HCT116 (cell line): ENCODE measurements around the gene OR2T1. TPM values are rescaled to one million over a fixed set of nuclear protein-coding genes. Genes with fewer than 3 reads are reported as not detected.
"Not testable (repeated sequence)": the region's sequence is repeated elsewhere in the genome, so short reads cannot be mapped to it uniquely, and the experiment has no call there.

Source experiments
- ATAC-seq: fragments of 200-7000 bp; cut with Tn5 transposase; 2 replicates; pipeline ENCODE4 v1.9.1; 2020; ENCODE audit warnings: mild to moderate bottlenecking, moderate library complexity
- BruUV-seq: library from RNA; stranded (reverse); fragments of 400-500 nt; replicated peaks from 2 replicates; lab custom pipeline; 2021; lab: Mats Ljungman, UMichigan
- CTCF ChIA-PET: fragments of 300-600 bp; sonication (Branson Sonifier 250); formaldehyde crosslinking; loops from one replicate; lab custom pipeline; 2021; ENCODE audit warnings: antibody characterized with exemption; lab: Charles Lee
- POLR2A ChIA-PET: fragments of 300-600, 350-600 bp; sonication (Branson Sonifier 250); formaldehyde crosslinking; loops from one replicate; lab custom pipeline; 2021; ENCODE audit warnings: antibody characterized with exemption; lab: Charles Lee
- RAD21 ChIA-PET, 2 experiments: fragments of 300-600 bp; sonication (Branson Sonifier 250); formaldehyde crosslinking; loops; one replicate each; lab custom pipeline; 2023; ENCODE audit warnings: low total read pairs in 2 of 2; ENCODE audit not compliant: uncharacterized antibody in 2 of 2, unreplicated experiment in 2 of 2, low non-redundant PET in 1 of 2; lab: Charles Lee
- DNase-seq: peaks from one replicate; pipeline ENCODE4 v3.0.0-alpha.2; 2010; ENCODE audit warnings: low read depth, low spot score
- H2AFZ ChIP-seq: fragments of 200-600 bp; shearing (Covaris generic), sonication (generic); 2 replicates; pipeline ENCODE4 v1.6.1; 2017; ENCODE audit warnings: low read depth, mixed run types, mixed read lengths, antibody characterized with exemption, low read length; ENCODE audit not compliant: poor library complexity, severe bottlenecking
- H3K27ac ChIP-seq: 2 replicates; pipeline ENCODE4 v1.5.1; 2012; ENCODE audit warnings: low read depth, low read length
- H3K27me3 ChIP-seq: fragments of 200-600 bp; sonication (generic); 2 replicates; pipeline ENCODE4 v1.6.1; 2016; ENCODE audit warnings: mixed run types, low read length, mixed read lengths; ENCODE audit not compliant: insufficient read depth
- H3K36me3 ChIP-seq, 2 experiments: fragments of 200-500 bp in 1 of 2; fragments of 200-600 bp in 1 of 2; sonication (Bioruptor generic) in 1 of 2; sonication (generic) in 1 of 2; 2 replicates each; pipeline versions ENCODE4 v1.5.1 to v1.6.1; 2014 to 2016; ENCODE audit warnings: low read length in 2 of 2, inconsistent platforms in 1 of 2, mixed read lengths in 1 of 2, mixed run types in 1 of 2; ENCODE audit not compliant: insufficient read depth in 2 of 2, control insufficient read depth in 1 of 2
- H3K4me1 ChIP-seq, 2 experiments: fragments of 200-600 bp in 1 of 2; sonication (generic) in 1 of 2; 2 replicates each; pipeline versions ENCODE4 v1.5.1 to v1.6.1; 2012 to 2017; ENCODE audit warnings: low read length in 2 of 2, inconsistent platforms in 1 of 2, mild to moderate bottlenecking in 1 of 2, mixed read lengths in 1 of 2, mixed run types in 1 of 2, moderate library complexity in 1 of 2; ENCODE audit not compliant: insufficient read depth in 2 of 2, control insufficient read depth in 1 of 2
- H3K4me2 ChIP-seq: fragments of 200-600 bp; sonication (generic); 2 replicates; pipeline ENCODE4 v1.6.1; 2017; ENCODE audit warnings: mixed run types, low read length, mixed read lengths
- H3K4me3 ChIP-seq, 2 experiments: fragments of 200-600 bp in 1 of 2; sonication (generic) in 1 of 2; replicated peaks in 1 of 2; 2 replicates each; pipeline ENCODE4 v1.5.1; 2011 to 2016; ENCODE audit warnings: low read length in 2 of 2, control low read depth in 1 of 2, low read depth in 1 of 2, mild to moderate bottlenecking in 1 of 2, mixed read lengths in 1 of 2, mixed run types in 1 of 2
- H3K79me2 ChIP-seq: fragments of 200-600 bp; sonication (generic); 2 replicates; pipeline ENCODE4 v1.6.1; 2017; ENCODE audit warnings: mild to moderate bottlenecking, mixed run types, low read length, moderate library complexity, mixed read lengths; ENCODE audit not compliant: insufficient read depth
- H3K9ac ChIP-seq: fragments of 200-600 bp; sonication (generic); 2 replicates; pipeline ENCODE4 v1.6.1; 2016; ENCODE audit warnings: low read length, mixed read lengths
- H3K9me2 ChIP-seq: fragments of 200-600 bp; sonication (generic), shearing (Covaris generic); 2 replicates; pipeline ENCODE4 v1.6.1; 2017; ENCODE audit warnings: mixed run types, mild to moderate bottlenecking, moderate library complexity; ENCODE audit not compliant: insufficient read depth
- H3K9me3 ChIP-seq, 2 experiments: fragments of 200-500 bp in 1 of 2; fragments of 200-600 bp in 1 of 2; sonication (Bioruptor generic) in 1 of 2; sonication (generic) in 1 of 2; 2 replicates each; pipeline ENCODE4 v1.6.1; 2014 to 2017; ENCODE audit warnings: low read length in 2 of 2, mixed read lengths in 2 of 2, inconsistent platforms in 1 of 2, low read depth in 1 of 2, mild to moderate bottlenecking in 1 of 2, mixed run types in 1 of 2, moderate library complexity in 1 of 2; ENCODE audit not compliant: control insufficient read depth in 1 of 2, insufficient read depth in 1 of 2
- H4K20me1 ChIP-seq: fragments of 200-600 bp; sonication (generic), shearing (Covaris generic); 2 replicates; pipeline ENCODE4 v1.6.1; 2017; ENCODE audit warnings: mixed run types, mild to moderate bottlenecking, moderate library complexity; ENCODE audit not compliant: insufficient read depth
- intact Hi-C: fragments of 100-400 bp; cut with micrococcal nuclease; formaldehyde crosslinking; loops from 2 replicates; pipeline ENCODE4 v1.10.0; 2022
- total RNA-seq: library from RNA; stranded (reverse); gene quantifications from one replicate; pipeline ENCODE4 v1.2.1, GENCODE V29; 2021; ENCODE audit not compliant: unreplicated experiment

The OR2T1 gene
- total RNA-seq, 1 experiment from 2014 or later: not detected

GRCh38 chr1:248450466-248451145 is 47.8 kb downstream of the OR2T1 start:
- H3K4me2 ChIP-seq, CTCF ChIA-PET, ATAC-seq, DNase-seq, H3K9me3 ChIP-seq, H3K4me3 ChIP-seq, H3K4me1 ChIP-seq, BruUV-seq, H4K20me1 ChIP-seq, H3K79me2 ChIP-seq, H3K9ac ChIP-seq, H3K9me2 ChIP-seq, H3K27ac ChIP-seq, H2AFZ ChIP-seq, POLR2A ChIA-PET, RAD21 ChIA-PET, H3K36me3 ChIP-seq, H3K27me3 ChIP-seq, intact Hi-C loops: not testable (repeated sequence)

- H3K9ac ChIP-seq, H3K4me3 ChIP-seq, intact Hi-C loops, POLR2A ChIA-PET, H3K27ac ChIP-seq, H3K79me2 ChIP-seq, H3K9me3 ChIP-seq, H3K9me2 ChIP-seq, H3K27me3 ChIP-seq, BruUV-seq, H2AFZ ChIP-seq, DNase-seq, H4K20me1 ChIP-seq, H3K4me1 ChIP-seq, ATAC-seq, CTCF ChIA-PET, H3K36me3 ChIP-seq, H3K4me2 ChIP-seq, RAD21 ChIA-PET: not testable (repeated sequence)
Measured at GRCh38 chr1:248453619-248454018, 50.8 kb downstream of the OR2T1 start.

GRCh38 chr1:248455045-248455444 is 52.2 kb downstream of the OR2T1 start:
- intact Hi-C loops: loop anchor here (5.0 kb wide), 1 partner anchor 177 kb away; no protein-coding TSS in a partner anchor
- H3K9ac ChIP-seq, H3K36me3 ChIP-seq, ATAC-seq, H3K9me2 ChIP-seq, H2AFZ ChIP-seq, H3K27me3 ChIP-seq, H4K20me1 ChIP-seq, RAD21 ChIA-PET, H3K27ac ChIP-seq, H3K79me2 ChIP-seq, DNase-seq, BruUV-seq, H3K4me1 ChIP-seq, CTCF ChIA-PET, H3K4me3 ChIP-seq, H3K4me2 ChIP-seq, H3K9me3 ChIP-seq, POLR2A ChIA-PET: not testable (repeated sequence)

DNA sequence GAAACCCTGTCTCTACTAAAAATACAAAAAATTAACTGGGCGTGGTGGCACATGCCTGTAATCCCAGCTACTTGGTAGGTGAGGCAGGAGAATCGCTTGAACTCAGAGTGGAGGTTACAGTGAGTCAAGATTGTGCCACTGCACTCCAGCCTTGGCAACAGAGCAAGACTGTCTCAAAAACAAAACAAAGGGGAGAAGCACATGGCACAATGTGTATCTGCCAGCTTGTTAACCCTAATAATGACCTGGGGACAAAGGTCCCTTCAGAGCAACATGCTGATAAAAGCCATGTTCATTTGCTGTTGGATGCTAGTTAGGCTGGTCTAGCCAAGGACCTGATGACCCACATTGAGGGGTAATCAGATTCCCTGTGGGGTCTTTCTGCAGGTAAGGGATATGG is 53.8 kb downstream of the OR2T1 start:
- ATAC-seq, DNase-seq, H3K9me2 ChIP-seq, BruUV-seq, H3K4me2 ChIP-seq, H3K27me3 ChIP-seq, H3K36me3 ChIP-seq, H3K9me3 ChIP-seq, CTCF ChIA-PET, RAD21 ChIA-PET, H3K4me3 ChIP-seq, H4K20me1 ChIP-seq, H3K4me1 ChIP-seq, H3K9ac ChIP-seq, H3K27ac ChIP-seq, H2AFZ ChIP-seq, POLR2A ChIA-PET, H3K79me2 ChIP-seq: not testable (repeated sequence)
- intact Hi-C loops: loop anchor here (5.0 kb wide), 1 partner anchor 176 kb away; no protein-coding TSS in a partner anchor
